Dedifferentiated amniotic fluid mesenchymal stem cell (primary cell): Measurements from ENCODE around the gene TTC7B.
"Not testable (repeated sequence)": the region's sequence is repeated elsewhere in the genome, so short reads cannot be mapped to it uniquely, and the experiment has no call there.

Source experiments
- DNase-seq: peaks from one replicate; pipeline ENCODE4 v3.0.0-alpha.2; 2016; ENCODE audit errors: extremely low spot score

TTC7B gene

DNA sequence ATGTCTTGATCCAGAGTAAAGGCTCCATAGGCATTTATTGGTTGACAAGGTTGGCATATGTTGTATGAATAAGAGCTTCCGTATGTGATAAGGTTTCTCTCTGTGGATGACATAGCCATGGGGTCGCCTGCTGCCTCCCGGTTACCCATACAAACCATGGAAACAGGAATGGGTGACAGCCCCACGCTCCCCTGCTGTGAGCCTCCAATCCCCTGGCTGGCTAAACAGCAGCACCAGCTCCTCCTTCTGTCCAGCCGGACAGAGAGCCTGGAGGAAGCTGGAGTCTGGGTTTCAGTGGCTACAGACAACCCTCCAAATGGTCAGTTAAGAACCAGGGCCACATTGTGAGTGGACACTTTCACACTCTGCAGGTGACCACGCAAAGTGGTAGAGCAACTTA is 288.3 kb downstream of the TTC7B start:
- DNase-seq, result no peak

DNA sequence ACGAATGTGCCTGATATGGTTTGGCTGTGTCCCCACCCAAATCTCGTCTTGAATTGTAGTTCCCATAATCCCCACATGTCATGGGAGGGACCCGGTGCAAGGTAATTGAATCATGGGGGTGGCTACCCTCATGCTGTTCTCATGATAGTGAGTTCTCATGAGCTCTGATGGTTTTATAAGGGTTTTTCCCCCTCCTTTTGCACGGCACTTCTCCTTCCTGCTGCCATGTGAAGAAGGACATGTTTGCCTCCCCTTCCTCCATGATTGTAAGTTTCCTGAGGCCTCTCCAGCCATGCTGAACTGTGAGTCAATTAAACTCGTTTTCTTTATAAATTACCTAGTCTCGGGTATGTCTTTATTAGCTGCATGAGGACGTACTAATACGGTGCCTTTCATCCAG is 289.7 kb downstream of the TTC7B start:
- not testable (repeated sequence) for DNase-seq

DNA sequence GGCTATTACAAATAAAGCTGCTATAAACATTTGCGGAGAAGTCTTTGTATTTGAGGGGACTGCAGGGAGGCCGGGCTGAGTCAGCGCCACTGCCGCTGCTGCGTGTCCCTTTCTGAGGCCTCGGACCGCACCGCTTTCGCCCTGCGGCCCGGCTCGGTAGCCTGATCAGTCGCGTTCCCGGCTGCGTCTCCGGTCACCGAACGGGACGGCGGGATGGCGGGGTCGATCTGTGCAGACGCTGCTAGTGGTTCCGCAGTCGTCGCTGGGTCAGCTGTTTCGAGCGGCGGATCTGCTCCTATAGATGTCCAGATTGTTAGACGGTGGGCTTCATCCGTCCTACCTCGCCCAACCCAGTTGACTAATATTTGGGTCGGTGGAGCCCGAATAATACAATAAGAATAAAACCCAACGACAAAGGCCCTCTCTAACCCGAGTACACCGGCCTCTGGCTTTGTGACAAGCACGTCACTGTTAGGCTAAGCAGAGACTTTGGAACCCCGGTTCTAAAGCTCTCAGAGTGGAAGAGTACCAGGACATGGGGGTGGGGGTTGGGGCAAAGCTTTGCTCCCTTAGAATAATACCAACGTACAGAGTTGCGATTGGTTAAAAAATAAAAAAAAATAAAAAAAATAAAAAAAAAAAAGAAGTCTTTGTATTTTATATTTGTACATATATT is 290.7 kb downstream of the TTC7B start:
- DNase-seq, result not testable (repeated sequence)

DNA sequence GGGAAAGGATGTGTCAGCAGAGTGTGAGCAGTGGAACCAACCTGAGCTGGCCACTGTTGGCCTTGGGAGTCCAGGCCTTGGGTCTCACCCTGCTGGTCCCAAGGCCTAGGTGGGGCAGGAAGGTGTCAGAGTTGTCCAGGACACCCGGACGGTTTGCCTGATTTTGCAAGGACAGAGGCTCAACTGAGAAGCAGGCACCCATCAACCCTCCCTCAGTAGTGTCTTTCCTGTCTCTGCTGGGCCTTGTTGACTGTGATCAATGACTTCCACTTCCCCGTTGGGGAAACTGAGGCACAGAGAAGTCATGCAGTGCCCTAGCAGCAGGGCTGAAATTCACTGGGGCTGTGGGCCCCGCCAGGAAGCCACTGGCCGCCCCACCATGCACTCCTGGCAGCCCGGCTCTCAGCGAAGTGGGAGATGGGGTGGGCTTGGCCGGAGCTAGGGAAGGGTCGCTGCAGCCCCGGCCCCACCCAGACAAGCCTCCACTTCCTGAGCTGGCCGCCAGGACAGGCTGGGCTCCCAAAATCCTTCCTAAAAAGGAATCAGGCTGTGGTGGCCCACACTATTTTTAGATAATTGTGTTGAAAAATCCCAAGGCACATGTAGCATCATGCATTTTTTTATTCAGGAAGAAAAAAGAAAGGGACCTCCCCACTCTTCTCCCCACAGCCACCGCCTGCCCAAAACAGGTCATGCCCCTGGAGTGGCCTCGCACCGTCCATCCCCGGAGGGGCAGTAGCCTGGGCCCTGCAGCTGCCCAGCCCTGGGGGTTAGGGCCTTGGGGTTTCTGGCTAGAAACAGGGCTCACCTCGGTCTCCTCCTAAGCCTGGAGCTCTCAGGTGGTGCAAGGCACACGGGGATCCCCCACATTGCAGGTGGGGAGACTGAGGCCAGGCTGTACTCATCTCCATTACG is 292.0 kb downstream of the TTC7B start:
- no peak for DNase-seq

DNA sequence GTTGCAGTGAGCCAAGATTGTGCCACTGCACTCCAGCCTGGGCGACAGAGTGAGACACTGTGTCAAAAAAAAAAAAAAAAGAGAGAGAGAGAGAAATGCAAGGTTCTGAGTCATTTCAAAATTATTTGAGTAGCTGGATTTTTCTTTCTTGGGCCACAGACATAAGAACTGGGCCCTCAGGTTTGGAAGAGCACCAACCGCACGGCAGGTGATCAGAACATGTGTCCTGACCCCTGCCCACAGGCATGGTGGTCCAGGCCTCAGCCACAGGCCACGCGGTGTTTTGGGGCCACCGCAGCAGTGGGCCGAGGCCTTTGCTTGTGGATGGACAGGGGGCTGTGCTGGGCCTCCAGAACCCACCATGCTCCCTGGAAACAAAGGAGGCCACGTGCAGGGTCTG is 292.7 kb downstream of the TTC7B start:
- DNase-seq, result peak; percentile 30

DNA sequence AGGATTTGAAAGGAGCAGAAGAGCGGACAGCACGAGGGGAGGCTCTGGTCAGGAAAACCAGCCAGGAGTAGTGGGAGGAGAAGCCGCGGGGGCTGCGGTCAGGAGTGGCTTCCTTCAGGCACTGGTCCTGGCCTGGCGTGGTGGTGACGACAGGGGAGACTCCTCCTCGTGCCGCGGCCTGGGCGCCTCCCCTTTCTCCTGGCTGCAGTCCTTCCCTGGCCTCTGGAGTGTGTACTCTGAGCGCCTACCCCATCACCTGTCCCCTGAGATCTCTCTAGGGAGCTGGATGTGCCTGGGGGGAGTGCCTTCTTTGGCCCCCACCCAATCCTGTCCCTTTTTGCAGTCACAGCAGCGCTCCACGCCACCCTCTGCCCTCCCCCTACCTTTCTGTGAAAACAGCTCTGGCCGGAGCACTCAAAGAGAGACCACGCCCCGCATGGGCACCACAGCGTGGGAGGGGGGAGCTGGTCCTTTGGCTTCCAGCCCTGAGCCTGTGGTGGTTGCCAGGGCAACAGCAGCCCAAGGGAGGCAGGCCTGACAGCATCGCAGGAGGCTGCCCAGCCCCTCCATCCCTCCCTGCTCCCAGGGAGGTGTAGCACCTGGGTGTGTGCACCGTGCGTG is 293.5 kb downstream of the TTC7B start:
- no peak for DNase-seq

DNA sequence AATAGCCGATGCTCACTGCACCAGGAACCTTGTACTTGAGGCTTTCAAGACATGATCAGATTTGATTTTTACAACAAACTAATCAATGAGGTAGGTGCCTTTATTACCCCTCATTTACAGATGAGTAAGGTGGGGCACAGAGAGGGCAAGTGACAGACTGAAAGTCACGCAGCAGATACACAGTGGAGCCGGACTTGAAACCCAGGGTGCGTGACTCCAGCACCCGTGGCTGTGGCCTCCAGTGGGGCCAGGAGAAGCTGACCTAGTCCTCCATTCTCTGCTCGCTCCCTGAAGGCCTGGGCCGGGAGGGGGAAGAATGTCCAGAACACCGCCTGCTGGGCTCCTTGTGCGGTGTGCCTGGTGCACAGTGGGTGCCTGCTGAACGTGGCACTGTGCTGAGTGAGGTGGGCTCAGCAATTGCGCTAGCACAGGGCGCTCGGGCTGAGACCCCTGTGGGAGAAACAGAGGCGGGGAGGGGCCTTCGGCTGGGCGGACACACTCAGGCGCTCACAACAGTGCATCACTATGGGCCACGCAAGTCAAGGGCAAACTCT is 294.2 kb downstream of the TTC7B start:
- DNase-seq, result no peak

DNA sequence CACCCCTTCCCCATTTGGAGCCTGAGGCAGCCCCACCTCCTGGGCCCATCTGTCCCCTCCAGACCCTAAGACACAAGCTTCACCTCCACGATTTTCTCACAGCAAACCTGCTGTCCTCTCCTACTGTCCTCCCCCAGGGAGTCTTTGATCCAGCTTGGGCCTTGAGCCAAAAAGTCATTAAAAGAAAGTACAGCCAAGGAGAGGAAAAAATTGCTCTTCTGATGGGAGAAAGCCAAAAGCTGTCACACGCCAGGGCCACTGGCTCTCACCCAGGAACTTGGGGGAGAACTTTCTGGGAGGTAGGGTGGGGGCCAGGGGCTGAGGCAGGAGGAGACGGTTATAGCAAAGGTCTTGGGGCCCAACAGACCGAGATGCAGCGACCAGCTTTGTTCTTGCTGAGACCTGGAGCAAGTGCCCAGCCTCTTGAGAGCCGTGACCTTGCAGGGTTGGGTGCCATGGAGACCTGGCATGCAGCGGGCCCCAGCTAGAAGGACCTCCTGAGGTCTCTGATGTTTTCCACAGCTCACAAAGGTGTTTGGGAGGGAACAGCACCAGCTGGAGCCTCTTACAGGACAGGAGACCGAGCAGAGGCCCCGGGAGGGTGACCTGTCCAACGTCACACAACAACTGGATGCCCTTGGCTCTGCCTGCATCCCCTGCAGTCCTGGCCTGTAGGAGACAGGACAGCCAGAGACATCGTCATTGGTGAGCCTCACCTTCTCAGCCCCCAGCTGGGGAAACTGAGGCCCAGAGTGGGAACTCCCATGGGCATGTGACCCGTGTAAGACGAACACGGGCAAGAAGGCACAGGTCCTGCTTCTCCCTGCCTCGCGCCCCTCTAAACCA is 294.9 kb downstream of the TTC7B start:
- DNase-seq, result no peak

DNA sequence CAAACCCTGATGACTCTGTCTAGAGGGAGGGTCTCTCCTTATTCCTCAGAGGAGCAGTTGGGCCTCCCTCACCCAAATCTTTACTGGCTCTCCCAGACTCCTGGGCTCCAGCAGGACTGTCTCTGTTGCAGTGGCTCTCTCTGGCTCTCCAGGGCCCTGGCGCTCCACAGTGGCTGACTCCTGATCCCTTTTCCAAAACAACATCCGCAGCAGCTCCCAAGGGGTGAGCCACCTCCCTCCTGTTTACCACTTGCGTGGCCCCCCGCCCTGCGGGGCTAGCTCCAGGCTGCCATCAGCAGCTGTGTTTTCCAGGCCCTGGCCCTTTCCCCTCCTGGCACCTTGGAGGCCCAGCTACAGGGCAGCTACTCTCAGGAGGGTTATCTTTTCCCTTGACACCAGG is 295.9 kb downstream of the TTC7B start:
- no peak for DNase-seq

DNA sequence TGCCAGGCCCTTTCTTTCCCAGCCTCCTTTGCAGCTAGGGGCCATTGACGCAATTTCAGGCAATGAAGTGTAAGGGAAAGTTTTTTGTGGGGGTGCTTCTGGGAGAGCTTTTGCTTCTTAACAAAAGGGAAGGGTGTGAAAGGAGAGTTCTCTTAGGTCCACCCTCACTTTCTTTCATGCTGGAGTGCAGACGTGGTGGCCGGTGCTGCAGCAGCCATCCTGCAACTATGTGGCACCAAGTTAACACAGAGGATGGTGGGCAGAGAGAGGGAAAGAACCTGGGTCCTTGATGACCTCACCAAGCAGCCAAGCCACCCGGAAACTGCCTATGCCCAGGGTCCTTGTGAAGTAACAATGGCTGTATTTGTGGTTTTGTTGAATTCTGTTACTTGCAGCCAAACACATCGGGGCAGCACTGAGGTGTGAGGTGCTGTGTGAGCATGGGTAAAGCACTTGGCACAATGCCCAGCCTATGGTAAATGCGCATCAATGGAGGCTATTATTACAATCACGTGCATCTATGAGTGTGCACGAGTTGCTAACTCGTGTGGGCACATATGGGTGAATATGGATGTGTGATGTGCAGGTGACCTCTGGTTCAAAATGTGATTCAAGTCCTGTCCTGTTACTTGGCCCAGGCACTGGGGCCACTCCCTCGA is 296.8 kb downstream of the TTC7B start:
- no peak for DNase-seq

DNA sequence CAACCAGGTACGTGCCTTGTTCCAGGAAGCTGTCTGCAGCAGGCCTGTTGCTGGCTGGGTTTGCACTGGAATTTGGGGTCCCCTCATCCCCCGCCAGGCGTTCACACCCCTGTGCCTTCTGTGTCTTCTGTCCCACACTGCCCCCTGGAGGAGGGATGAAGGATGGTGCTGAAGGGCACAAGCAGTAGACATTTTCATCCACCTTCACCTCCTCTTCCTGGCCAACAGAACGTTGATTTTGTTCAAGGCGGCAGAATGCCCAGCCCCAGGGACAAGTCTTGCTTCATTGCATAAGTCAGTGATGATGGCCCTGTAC is 297.3 kb downstream of the TTC7B start:
- DNase-seq, result no peak

DNA sequence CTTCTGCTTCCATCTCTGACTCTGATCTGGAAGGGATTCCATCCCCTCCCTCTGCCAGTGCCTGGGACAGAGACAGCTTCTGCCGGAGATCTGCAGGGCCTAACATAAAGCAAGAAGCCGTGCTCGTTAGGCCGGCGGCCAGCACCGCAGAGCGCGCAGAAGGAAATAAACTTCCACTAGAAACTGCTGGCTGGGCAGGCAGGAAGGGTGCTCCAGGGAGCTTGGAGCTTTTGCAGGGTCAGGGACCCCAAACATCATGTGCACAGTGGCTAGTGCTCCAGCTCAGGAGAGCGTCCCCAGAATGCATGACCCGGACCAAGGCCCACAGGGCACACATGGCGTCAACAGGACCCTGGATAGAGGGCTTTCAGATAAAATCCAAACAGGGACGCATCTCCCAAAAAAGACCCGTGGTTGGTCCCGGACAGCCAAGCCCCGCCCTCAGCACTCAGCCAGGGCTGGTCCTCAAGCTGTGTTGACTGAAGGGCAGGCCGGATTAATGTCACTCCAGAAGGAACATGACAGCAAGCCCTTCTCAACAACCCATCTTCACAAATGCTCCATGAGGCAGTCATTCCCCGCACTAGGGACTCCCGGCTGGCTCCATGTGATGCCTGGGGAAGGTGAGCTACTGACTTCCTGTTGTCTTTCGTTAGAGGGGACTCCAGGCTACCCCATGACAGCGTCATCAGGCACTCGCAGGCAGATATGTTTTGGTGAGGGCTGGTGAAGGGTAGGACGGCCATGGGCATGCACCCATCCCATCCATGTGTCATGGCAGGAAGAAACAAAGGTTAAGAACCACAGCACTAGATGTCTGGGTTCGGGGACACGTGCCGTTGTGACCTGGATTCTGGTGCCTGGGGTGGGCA is 297.9 kb downstream of the TTC7B start:
- no peak for DNase-seq

DNA sequence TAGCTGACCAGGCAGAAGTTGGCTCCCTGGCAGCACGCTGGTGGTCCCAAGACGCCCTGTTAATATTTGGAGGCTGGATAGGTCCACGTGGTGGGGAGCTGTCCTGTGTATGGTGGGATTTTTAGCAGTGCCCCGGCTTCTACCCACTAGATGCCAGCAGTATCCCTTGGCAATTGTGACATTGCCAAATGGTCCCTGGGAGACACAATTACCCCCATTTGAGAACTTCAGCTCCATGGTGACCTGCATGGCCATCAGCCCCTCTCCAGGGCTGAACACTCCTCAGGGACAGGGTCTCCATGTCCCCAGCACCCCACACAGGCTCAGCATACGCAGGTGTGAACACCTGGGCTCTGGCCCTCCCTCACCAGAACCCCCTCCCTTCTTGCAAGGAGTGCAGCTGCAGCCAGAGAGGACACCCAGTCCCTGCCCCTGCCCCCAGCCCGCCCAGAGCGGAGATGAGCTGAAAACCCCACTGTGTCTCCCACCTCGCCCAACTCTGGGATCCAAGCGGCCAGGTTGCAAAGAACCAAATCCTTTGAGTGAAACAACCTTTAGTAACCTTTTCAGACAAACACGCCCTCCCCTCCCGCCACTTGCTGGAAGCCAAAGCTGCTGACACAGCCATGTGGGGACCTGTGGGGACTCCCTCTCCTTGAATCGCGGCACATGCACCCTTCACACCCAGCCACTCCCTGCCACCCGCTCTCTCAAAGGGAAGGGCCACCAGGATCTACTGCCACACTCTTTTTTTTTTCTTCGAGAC is 299.0 kb downstream of the TTC7B start:
- DNase-seq, result no peak

DNA sequence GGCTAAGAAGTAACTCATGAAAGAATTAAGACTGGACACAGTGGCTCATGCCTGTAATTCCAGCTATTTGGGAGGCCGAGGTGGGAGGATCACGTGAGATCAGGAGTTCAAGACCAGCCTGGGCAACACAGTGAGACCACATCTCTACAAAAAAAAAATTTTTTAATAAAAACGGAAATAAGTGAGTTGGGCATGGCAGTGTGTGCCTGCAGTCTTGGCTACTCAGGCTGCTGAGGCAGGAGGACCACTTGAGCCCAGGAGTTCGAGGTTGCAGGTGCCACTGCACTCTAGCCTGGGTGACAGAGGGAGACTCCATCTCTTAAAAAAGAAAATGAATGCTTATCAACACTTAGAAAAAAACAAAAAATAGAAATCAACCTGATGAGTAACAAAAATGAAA is 301.7 kb downstream of the TTC7B start:
- DNase-seq, result no peak

DNA sequence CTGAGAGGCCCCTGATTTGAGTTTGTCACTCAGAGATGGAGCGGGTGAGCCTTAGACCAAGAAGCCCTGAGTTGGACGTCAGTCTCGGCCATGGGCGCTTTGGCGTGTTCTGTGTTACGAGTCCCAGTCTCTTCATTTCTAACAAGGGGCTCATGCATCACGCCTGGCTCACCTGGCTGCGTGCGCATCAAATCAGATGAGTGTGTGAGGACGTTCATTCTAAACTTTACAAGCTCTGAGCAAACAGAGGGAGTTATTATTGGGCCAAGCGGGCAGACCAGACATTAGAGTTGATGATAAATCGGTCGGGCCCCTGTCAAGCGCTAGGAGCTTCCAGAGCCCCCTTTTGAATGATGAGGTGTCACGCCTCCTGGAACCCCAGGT is 302.2 kb downstream of the TTC7B start:
- no peak for DNase-seq

DNA sequence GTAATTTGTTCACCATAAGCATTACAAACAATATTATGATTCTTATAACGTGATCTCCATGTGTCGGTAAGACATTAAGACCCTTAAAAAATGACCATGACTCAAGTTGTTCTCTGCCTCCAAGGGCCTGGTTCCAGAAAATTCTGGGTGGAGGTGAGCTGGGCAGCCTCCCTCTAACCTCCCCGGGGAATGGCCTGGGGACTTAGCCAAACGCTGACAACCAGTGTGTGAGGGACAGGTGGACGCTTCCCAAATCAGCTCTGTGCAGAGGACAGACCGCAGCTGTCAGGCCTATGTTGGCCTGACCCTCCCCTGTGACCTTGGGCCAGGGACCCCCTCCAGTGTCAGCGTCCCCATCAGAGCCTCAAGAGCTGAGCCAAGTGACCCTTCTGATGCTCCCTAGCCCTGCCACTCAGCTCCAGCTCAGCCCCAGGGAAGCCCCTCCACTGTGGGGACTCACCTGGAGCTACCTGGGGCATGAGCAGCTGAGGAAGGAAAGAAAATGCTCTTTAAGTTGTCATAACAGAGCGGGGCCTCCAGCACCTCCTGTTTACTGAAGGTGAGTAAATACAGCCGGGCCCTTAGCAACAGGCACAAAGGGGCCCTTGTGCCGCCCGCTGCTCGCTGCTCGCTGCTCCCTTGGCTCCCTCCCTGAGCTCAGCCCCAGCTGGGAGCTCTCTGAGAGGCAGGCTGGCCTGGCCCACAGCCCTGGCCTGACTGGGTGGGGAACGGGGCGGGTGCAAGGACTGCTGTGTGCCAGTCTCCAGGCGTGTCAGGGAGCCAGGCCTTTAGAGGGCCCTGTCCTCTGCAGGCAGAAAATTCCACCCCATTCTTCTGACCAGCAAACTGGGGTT is 302.8 kb downstream of the TTC7B start:
- DNase-seq, result no peak

DNA sequence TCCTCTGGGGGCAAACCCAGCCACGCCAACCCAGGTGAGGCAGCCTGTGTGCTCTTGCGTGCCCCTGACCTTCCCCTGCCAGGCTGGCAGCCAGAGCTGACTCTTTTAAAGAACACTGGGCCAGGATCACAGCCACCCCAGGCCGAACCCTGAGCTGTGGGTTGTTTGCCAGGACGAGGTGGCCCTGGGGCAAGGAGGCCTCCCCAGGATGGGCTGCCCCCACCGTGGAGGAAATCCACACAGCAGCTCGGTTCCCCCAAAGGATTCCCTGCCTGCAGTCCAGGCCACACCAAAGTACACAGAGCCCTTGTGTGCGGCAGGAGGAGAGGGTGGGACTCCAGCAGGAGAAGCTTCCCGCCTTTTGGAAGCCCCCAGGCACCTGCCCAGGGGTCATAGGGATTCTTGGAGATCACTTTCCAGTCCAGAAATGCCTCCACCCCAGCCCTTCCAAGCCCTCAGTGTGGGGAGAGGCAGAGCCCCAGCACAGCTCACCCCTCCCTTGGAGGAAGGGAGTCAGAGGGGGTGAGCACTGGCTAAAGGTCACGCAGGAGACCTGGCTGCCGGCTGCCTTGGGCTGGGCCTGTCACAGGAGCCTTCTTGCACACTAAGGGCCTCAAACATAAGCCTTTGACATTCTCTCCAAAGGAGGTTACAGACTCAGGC is 303.8 kb downstream of the TTC7B start:
- no peak for DNase-seq

DNA sequence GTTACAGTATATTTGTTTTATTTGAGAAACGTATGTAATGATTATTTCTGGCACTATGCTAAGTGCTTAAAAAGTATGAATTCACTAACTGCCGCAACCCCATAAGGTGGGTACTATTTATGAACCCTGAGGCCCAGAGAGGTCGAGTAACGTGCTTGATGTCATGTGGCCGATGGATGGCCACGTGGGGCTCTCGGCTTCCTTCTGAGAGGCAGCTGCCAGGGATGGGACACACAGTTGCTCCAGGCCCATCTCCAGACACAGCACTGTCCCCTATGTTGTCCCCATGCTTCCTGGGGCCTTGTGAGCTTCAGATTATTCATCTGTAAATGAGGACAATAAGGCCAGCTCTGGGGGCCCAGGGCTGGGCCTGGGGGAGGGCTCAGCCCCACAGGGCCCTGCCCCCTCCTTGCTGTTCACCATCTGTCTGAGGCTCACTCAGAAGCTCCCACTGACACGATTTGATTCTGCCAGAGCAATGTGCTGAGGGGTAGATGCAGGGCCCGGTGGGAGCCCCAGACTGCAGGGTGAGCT is 304.4 kb downstream of the TTC7B start:
- no peak for DNase-seq
